GM18873 (cell line): ENCODE results near the gene GNL2.
A peak's percentile ranks its signal among the peaks of the same experiment; 100 is the strongest.

Experiments used
- ATAC-seq: cut with Tn5 transposase; IDR thresholded peaks from one replicate; pipeline ENCODE4 v1.9.1; 2021; ENCODE audit warnings: mild to moderate bottlenecking, moderate library complexity, moderate number of reproducible peaks; ENCODE audit not compliant: unreplicated experiment, low FRiP score

GNL2 gene

DNA sequence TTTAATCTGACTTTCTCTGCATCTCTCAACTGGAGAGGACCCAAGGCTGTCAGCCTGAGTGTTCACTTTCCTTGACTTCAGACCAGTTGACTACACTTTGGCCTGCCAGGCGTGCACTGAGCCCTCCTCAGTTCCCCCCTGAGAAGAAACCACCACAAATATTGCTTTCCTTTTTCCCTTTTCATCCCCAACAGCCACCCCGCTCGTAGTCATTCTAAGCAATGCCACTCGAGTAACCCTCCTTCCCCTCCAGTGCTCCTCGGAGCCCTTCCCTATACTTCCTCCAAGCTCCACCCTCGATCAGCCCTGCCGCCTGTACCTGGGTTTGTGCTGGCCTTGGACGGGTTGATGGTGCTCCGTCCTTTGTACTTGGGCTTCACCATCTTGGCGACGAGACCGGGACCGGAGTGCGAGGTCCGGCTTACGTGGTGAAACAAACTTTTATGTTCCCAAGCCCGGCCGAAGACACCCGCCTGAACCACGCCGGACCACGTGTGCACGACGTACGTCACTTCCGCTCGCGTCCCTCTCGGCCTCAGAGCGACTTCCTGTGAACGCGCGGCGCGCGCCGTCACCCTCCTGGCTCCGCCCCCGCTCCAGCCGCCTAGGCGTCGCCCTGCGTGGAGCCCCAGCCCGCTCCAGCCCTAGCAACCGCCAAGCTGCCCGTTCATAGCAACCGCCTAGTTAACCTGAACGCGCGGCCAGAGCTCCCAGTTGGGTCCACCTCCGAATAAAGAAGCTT, at the start of gene GNL2:
GNL2 (minus strand) TSS at position 498 of the 742 bp plus-strand sequence; CDS start at position 383, 115 bp downstream.
- ATAC-seq, result peak; percentile 82

DNA sequence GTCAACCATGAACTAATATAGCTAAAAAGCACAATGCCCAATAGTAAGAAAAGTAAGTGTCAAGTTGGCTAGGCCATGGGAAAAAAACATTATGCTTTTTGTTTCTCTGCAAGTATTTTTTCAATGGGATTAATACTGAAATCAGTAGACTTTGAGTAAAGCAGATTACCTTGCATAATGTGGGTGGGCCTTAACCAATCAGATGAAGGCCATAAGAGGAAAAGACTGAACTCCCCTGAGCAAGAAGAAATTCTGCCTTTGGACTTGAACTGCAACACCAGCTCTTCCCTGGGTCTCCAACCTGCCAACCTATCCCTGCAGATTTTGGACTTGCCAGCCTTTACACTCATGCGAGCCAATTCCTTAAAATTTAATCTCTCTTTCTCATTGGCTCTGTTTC, 45.3 kb upstream of the GNL2 start:
- ATAC-seq, result no peak

DNA sequence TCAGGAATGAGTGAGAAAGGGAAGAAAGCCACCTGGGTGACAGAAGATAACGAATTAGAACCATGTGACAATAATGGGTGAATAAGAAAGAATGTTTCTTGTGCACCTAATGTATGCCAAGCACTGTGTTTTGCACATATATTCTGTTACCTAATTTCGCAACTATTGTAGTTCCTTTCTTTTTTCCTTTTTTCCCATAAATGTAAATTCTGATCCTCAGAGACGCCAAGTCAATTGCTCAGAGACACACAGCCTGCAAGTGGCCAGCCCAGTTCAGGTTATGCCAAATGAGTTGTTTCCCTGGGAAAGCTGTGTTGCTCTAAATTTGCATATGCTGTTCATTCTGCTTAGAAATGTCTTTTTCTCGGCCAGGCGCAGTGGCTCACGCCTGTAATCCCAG, 40.7 kb upstream of the GNL2 start:
- ATAC-seq, result no peak

DNA sequence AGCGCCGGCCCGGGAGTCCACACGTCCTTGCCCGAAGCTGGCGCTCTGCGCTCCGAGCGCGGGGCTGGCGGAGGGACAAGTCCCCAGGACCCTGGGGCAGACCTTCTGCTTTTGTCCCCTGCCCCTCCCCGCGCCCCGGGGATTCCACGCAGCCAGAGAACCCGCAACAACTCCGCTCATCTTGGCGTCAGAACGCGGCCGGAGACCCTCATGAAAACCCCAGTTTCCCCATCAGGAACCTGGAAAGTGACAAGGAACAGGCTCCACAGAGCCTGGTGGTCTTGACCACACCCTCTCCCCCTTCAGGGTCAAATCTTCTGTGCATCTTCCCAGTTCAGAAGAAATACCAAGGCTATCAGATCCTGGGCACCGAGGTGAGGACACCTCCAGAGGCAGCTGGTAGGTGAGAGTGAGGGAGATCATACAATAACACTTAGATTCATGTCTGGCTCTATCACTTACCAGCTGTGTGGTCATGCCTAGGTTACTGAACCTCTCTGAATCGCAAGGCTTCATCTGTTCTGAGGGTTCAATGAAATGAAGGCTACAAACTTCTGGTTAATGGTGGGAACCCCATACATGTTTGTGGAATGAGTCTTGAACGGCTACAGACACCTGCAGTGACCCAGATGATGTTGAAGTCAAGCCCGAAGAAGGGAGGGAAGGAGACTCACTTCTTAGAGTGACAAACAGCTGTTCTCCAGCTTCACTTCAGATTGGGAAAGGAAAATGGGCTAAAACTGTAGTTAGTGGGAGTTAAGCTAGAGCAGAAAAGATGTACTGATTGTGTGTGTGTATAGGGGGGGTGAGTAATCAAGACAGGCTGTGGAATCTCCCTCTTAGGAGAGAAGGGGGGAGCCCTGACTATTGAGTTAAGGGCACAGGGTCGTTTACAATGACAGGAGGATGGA, 39.5 kb upstream of the GNL2 start:
- ATAC-seq, result no peak

DNA sequence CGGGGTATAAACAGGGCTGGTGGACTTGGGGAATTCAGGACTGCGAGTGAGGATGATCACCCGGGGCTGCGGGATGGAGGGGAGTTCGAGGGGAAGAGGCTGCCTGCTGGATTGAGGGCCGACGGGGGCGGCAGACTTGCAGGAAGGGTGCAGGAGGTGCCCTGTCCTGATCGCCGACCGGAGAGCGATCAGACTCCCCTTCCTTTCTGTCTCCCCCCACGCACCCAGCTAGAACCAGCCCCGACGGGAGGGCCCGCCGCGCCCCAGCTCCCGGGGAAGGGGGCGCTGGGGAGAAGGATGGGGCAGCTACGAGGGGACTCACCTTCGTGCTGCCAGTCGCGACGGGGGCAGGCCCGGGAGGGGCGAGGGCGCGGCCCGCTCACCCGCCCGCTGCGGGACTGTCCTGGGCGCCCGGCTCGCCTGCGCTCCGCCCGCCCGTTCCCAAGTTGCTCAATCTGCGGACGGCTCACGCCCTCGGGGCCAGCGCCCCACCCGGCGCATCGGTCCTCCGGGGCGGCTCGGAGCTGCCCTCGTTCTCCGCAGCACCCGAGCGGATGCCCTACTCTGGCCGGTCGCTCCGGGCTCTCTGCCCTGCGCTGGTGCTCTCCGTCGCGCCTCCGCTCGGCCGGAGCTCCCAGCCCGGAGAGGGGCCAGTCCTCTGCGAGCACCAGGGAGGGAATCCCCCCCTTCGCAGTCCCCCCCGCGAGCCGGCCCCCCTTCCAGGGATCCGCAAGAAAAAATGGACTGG, 38.7 kb upstream of the GNL2 start, which contains the start of gene RSPO1:
RSPO1 (minus strand) TSS at position 649 of the 748 bp plus-strand sequence. CDS start 5,231 bp downstream, outside the sequence.
- ATAC-seq, result no peak

DNA sequence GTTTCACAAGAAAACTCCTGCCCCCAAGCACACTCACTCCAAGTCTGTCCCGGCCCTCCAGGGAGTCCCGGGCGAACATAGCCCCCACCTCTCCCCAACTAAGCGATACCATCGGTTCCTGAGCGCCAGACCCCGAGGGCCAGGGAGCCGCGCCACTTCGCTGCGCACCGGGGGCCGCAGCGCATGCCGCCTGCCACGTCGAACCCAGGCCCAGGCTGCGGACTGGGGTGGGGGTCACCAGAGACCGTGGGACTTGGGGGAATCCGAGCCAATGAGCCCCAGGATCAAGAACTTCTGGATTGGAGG, 38.2 kb upstream of the GNL2 start:
- no peak for ATAC-seq

DNA sequence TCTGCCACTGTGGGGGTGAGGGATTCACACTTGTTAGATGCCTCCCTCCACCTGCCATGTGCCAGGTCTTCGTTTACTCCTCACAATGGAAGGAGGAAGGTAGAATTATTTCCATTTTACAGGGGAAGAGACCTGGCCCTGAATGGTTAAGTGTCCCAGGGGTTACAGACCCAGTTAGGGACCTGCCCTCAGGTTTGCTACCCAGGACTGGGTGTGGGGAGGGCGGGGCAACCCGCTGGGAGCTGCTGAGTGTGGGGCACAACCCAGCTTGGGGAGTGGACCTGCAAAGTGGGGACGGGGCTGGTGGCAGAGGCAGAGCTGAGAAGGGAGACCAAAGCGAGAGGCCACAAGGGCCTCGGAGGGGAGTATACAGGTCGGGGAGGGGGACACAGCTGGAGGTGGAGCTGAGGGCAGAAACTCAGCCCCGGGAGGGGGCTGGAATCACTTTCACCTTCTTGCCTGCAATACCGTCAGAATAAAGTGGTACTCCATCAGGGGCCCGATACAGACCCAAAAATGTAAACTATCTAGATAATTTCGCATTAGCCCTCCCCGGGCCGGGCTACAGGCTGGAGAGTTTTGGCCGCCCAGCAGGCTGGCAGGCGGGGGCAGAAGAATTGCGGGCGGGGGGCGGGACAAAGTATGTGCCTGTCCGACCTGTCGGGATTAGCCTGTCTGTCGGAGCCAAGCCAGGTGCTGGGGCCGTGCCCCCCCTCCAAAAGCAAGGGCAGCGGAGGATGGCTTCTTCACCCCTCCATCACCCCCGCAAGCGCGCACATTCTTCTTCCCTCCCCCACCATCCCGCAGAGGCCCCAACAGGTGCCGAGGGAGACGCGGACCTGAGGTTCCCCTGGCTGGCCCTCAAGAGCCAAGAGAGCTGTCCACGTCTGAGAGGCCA, 37.6 kb upstream of the GNL2 start:
- ATAC-seq, result no peak

DNA sequence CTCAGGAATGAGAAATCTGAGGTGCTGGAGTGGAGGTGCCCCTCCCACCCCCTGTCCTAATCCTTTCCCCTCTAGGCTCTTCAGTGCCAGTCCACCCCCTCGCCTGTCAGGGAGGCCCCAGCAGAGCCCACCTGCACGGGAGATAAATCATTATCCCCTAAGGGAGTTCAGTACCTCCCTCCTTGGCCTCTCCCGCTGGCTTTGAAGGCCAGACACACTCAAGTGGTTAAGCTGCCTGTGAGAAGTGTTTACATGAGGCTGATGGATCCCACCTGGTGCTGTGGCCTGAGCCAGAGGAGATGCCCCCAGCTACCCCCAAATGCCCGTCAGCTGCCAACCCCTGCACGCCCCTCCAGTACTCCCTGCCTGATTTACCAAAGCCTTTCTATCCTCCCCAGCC, 35.3 kb upstream of the GNL2 start:
- no peak for ATAC-seq

DNA sequence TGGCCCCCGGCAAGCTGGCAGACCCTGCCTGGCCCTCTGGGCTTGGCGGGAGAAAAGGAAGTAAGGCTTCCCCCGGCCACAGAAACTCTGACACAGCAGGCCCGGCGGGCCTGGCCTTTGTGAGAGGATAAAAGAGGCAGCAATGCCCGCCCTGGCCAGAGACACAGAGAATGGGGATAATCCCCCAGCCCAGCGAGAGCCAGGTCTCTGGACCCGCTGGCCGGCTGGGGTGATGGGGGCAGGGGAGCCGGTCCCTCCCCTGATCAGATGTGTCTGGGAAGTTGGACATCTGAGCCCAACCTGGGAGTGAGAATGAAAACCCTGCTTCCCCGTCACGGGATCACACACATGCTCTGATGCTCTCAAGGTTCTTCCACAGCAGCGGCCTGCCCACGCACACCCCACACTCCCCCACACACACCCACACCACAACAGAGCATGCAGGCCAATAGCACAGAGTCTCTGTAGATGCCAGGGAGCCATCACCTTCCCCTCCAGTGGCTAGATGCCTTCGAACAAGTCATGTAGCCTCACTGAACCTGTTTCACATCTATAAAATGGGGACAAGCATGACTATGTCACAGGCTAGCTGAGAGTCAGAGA, 34.8 kb upstream of the GNL2 start:
- ATAC-seq, result no peak

DNA sequence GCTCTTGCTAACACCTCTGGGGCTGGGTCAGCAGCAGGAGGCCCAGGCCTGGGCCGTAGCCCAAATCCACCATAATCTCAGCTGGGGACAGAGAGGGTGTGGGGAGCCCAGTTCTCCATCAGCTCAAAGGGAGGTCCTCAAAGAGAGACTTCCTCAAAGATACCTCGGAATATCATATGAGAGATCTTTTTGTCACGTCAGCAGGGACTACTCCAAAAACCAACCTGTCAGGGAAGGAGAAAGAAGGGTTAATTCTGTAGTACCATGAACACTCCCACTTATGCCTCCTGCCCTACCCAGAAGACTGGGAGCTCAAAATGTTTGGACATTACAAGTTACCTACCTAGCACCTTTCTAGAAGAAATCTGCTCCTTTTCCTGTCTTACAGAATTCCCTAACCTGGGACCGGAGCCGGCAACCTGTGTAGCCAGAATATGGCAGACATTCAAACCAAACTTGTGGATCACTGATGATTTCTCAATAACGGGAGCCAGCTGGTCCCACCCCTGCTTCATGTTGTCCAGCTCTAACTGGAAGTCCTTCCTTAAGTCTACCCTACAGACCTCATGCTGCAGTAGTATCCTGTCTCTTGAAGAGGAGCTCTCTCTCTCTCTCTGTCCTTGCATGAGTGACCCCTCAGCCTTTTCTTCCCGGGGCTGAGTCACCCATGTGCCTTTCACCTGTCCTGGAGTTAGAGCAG, 34.1 kb upstream of the GNL2 start:
- ATAC-seq, result no peak

DNA sequence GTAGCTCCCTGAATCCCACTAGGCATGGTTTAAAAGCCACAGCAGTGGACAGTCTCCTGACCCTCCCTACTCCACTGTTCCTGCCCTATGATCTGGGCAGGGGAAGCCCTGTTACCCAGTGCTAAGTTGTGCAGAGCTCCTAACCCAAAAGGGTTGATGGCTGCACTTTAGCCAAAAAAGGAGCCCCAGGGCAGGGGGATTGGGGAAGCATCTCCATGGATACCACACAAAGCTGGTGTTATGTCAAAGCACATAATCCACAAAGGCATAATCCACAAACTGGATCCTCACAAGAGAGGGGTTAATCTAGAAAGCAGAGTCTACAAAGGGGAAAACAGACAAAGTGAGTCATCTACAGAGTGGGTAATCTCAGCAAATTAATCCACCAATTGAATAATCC, 33.3 kb upstream of the GNL2 start:
- ATAC-seq, result no peak

DNA sequence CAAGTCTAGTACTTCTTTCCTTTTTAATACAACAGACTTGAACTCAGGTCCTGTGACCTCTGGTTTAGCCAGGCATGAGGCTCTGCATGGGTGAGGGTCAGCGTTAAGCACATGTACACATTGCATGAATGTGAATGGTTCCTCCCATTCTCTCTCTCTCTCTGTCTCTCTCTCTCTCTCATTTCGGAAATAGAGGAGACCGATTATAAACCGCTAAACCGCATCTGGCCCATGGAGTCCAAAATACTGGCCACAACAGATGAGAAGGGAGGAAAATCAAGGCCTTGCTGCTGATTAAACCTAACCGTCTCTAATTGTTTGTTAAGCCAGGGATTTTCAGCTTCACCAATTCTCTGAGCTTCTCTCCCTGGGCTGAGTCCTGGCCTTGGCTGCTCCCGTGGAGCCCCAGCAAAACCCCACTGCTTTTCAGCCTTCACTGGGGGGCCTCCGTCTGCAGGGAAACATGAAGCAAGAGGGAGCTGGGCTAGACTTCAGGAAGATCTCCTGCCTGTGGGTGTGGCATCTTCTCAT, 32.4 kb upstream of the GNL2 start:
- ATAC-seq, result no peak

DNA sequence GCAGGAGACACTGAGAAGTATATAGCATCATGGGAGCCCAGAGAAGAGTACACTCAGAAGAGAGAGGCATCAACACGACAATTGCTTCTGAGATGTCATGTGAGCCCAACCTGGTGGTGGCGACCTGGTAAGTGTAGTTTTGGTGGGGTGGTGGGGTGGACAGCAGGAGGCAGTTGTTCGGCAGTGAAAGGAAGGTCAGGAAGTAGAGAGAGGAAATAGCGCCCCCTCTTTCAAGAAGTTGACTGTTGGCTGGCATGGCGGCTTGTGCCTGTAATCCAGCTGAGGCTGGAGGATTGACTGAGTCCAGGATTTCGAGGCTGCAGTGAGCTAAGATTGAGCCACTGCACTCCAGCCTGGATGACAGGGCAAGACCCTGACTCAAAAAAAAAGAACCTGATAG, 26.4 kb upstream of the GNL2 start:
- ATAC-seq, result no peak

DNA sequence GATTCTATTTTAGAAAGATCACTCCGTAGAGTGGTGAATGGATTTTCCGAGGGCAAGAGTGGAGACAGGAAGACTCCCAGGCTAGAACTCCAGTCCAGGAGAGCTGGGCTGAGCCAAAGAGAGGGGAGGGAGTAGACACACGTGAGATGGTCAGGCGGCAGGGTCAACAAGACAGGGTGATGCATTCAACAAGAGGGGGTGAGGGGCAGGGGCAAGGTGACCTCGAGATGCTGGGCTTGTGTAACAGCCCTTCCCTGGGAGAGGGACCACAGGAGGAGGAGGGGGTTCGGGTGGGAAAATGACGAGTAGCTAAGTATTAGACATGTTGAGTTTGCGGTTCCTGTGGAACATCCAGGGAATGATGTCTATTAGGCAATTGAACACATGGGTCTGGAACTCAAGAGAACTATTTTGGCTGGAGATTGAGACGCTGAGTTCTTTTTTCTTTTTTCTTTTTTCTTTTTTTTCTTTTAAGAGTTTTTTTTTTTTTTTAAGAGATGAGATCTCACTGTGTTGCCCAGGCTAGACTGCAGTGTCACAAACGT, 25.7 kb upstream of the GNL2 start:
- ATAC-seq, result no peak

DNA sequence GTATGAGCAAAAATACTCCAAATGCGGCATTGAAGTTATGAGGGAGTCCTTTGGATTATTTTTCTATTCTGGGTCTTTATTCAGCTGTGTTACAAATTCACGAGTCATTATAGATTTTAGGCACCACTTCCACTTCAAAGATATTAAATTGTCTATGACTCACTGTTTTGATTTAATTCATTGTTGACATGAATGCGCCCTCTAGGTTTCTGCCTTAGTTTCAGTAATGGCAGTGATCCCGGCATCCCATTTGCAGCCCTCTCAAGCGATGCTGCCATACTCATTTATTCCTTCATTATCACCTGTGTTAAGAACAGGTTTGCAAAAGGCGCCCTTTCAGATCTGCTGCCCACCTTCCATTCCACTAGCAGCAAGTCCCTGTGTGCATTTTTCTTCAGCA, 25.0 kb upstream of the GNL2 start:
- ATAC-seq, result no peak

DNA sequence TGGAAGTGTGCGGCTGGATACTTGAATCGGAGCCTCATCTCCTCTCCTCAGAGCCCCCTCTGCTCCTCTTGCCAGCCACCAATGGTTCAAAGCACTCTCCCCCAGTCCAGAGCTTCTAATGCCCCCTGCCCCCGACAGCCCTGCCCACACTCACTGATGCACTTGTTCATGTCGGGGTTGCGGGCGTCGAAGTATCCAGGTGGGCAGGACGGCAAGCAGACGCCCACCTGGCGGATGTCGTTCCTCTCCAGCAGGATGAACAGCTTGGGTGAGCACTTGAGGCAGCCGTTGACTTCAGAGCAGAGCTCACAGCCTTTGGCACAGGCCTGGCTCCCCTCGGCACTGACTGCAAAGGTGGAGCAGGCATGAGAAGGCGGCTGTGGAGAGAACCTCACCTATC, 20.6 kb upstream of the GNL2 start:
- no peak for ATAC-seq

DNA sequence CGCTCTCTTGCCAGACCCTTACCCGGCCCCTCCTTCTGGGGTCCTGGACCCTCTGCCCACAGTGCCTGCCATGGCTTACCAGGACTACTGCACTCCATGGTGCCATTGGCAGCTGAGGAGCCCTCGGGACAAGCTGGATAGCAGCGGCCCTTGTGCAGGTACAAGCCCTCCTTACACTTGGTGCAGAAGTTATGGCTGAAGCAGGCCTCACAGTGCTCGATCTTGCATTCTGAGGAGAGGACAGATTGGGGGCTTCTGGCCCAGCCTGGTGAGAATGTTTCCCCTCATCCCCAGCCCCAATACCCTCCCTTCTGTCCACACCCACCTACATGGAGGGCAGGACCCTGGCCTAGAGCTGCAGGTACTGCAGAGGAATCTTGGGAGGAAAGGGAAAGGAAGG, 18.4 kb upstream of the GNL2 start:
- no peak for ATAC-seq

DNA sequence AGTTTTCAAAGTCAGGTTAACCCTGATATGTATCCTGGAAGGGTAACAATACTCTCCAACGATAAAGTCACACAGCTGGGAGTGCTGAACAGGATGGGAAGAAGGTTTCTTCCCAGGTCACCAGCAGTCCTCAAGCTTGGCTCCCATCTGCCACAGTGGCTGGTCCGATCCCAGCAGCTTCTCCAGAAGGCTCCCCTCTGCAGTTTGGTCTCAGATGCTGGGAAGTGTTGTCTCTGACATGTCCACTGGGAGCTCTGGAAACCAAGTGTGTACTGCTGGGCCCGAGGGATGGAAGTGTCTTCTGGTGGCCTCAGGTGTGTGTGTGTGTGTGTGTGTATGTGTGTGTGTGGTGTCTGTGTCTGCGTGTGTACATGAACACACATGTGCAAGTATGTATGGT, 16.4 kb upstream of the GNL2 start:
- ATAC-seq, result no peak

DNA sequence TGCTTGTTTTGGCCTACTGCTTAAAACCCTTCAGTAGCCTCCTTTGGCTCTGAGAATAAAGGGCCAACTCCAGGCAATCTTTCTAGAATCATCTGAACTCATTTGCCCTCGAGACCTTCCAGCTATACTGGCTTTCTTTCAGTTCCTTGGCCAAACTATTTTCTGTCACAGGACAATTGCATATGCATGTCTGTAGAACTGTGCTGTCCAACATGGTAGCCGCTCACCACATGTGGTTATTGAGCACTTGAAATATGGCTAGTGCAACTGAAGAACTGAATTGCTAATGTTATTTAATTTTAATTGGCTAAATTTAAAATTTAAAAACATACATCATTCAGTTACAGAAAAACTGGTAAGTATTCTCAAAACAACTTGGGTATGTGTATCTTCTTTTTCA, 14.3 kb upstream of the GNL2 start:
- no peak for ATAC-seq
